Uterus (tissue), 2 donors: Measurements from ENCODE around the gene DDX46.

Experiments used
- POLR2A ChIP-seq, 2 donors: fragments of 450-650 bp; IDR thresholded peaks; one replicate each; pipeline ENCODE4 v1.6.1; 2016; ENCODE audit warnings: antibody characterized with exemption in 2 of 2, mild to moderate bottlenecking in 1 of 2, moderate library complexity in 1 of 2
- TF ChIP-seq, protein P1 (sequence below), 4 experiments: fragments of 200-600 bp in 2 of 4; fragments of 450-650 bp in 2 of 4; sonication (generic) in 2 of 4; IDR thresholded peaks; one replicate each; pipeline ENCODE4 v1.5.1; 2016 to 2019; ENCODE audit warnings: antibody characterized with exemption in 4 of 4, mild to moderate bottlenecking in 2 of 4, moderate library complexity in 1 of 4

- TF ChIP-seq POLR2A (IDR thresholded peaks at IDR 0.05) = peak; percentile 87 to 95
- TF ChIP-seq, protein P1, sequence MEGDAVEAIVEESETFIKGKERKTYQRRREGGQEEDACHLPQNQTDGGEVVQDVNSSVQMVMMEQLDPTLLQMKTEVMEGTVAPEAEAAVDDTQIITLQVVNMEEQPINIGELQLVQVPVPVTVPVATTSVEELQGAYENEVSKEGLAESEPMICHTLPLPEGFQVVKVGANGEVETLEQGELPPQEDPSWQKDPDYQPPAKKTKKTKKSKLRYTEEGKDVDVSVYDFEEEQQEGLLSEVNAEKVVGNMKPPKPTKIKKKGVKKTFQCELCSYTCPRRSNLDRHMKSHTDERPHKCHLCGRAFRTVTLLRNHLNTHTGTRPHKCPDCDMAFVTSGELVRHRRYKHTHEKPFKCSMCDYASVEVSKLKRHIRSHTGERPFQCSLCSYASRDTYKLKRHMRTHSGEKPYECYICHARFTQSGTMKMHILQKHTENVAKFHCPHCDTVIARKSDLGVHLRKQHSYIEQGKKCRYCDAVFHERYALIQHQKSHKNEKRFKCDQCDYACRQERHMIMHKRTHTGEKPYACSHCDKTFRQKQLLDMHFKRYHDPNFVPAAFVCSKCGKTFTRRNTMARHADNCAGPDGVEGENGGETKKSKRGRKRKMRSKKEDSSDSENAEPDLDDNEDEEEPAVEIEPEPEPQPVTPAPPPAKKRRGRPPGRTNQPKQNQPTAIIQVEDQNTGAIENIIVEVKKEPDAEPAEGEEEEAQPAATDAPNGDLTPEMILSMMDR (IDR thresholded peaks at IDR 0.05) = peak; percentile 34 to 67 (median 44)
These were observed 20.2 kb upstream of the DDX46 start, which contains the start of gene CAMLG for GRCh38 chr5:134738133-134738962.
